ENCODE measurements around the gene RABL6.
"Not testable (repeated sequence)": the region's sequence is repeated elsewhere in the genome, so short reads cannot be mapped to it uniquely, and the experiment has no call there.

- not testable (repeated sequence) for TF ChIP-seq SPI1 (IDR thresholded peaks at IDR 0.05; ENCODE audit: borderline replicate concordance, low read depth); GABPA (IDR thresholded peaks at IDR 0.05; ENCODE audit: low read depth); REST (IDR thresholded peaks at IDR 0.05; ENCODE audit: insufficient replicate concordance, low read depth)
- peak; percentile 67 for TF ChIP-seq POLR2AphosphoS5 (IDR thresholded peaks at IDR 0.05; ENCODE audit: low read depth)
- TF ChIP-seq, protein P1, sequence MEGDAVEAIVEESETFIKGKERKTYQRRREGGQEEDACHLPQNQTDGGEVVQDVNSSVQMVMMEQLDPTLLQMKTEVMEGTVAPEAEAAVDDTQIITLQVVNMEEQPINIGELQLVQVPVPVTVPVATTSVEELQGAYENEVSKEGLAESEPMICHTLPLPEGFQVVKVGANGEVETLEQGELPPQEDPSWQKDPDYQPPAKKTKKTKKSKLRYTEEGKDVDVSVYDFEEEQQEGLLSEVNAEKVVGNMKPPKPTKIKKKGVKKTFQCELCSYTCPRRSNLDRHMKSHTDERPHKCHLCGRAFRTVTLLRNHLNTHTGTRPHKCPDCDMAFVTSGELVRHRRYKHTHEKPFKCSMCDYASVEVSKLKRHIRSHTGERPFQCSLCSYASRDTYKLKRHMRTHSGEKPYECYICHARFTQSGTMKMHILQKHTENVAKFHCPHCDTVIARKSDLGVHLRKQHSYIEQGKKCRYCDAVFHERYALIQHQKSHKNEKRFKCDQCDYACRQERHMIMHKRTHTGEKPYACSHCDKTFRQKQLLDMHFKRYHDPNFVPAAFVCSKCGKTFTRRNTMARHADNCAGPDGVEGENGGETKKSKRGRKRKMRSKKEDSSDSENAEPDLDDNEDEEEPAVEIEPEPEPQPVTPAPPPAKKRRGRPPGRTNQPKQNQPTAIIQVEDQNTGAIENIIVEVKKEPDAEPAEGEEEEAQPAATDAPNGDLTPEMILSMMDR (IDR thresholded peaks at IDR 0.05; ENCODE audit: insufficient read depth, low read length): peak; percentile 60
These were observed 34.7 kb downstream of the RABL6 start, which contains the start of gene AJM1 for GRCh38 chr9:136842380-136842948.
